ENCODE results near the gene MRPL17.

DNA sequence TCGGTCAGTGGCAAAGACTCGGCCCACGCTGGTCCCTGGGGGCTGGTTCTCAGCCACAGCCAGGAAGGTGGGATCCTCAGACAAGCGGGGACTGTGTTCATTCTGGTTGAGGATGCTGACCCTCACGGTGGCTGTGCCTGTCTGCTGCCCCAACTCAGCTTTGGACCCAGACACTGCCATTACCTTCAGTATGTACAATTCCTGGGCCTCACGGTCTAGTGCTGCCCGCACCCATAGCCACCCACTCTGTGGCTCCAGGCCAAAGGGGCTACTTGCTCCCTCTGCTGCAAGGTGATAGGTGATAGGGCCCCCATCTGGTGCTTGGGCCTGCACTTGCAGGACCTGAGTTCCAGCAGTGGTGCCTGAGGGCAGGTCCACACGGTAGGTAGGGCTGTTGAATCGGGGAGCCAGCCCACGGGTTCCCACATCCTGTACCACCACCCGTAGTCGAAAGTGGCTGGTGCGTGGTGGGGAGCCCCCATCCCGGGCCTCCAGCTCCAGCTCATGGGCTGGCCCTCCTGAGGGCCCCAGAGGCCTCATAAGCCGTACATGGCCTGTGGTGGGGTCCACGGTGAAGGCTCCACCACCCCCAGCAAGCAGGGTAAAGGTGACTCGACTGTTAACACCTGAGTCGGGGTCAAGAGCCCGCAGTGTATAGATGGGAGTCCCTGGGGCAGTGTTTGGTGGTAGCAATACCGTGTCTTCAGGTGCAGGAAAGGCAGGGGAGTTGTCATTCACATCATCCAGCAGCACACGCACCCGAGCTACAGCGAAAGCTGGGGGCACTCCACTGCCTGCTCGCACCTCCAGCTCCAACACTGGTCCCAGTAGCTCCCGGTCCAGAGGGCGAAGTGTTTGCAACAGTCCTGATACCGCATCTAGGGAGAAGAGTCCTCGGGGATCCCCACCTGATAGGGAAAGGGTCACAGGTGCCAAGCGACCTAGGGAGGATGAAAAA lies 50.7 kb downstream of the MRPL17 start:
- TF ChIP-seq POLR2A (IDR thresholded peaks at IDR 0.05): no peak
- TF ChIP-seq, protein P1, sequence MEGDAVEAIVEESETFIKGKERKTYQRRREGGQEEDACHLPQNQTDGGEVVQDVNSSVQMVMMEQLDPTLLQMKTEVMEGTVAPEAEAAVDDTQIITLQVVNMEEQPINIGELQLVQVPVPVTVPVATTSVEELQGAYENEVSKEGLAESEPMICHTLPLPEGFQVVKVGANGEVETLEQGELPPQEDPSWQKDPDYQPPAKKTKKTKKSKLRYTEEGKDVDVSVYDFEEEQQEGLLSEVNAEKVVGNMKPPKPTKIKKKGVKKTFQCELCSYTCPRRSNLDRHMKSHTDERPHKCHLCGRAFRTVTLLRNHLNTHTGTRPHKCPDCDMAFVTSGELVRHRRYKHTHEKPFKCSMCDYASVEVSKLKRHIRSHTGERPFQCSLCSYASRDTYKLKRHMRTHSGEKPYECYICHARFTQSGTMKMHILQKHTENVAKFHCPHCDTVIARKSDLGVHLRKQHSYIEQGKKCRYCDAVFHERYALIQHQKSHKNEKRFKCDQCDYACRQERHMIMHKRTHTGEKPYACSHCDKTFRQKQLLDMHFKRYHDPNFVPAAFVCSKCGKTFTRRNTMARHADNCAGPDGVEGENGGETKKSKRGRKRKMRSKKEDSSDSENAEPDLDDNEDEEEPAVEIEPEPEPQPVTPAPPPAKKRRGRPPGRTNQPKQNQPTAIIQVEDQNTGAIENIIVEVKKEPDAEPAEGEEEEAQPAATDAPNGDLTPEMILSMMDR (IDR thresholded peaks at IDR 0.05): no peak
- TF ChIP-seq POLR2AphosphoS5 (IDR thresholded peaks at IDR 0.05): no peak
- no peak for TF ChIP-seq EP300 (IDR thresholded peaks at IDR 0.05; ENCODE audit: low read depth)

All from transverse colon (tissue), 4 donors.